ENCODE measurements around the gene PPFIA2.

Gene PPFIA2

DNA sequence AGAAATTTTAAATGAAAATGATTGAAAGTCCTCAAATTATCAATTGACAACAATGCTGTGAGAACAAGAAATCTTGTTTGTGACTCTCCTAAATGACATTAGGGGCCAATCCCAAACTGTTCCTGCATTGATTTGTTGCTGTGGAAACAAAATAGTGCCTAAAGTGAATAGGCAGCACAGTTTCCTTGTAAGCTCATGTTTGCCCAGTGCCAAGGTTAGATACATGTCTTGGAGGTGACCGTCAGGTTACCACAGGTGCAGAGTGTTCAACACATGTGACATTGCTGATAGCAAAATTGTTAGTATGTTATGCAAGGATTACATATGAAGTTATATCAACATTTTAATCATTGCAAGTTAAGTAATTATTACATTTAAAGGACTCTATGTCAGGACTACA lies 388.7 kb downstream of the PPFIA2 start:
- H3K9me3 ChIP-seq (ENCODE audit: insufficient read depth, low read depth, low read length) = no peaks in the 10 kb centered on the region
- H3K9ac ChIP-seq (ENCODE audit: low read depth, low read length) = no peak overlapping the region
- no peak overlapping the region for H3K4me3 ChIP-seq (ENCODE audit: low read length)
- no peaks in the 10 kb centered on the region for H3K4me1 ChIP-seq (ENCODE audit: insufficient read depth, low read length)
- H3K27ac ChIP-seq (ENCODE audit: low read length) = no peak overlapping the region
- H3K36me3 ChIP-seq (ENCODE audit: insufficient read depth, low read depth, low read length) = no peaks in the 10 kb centered on the region
- H3K27me3 ChIP-seq (ENCODE audit: insufficient read depth, low read length) = no peaks in the 10 kb centered on the region

DNA sequence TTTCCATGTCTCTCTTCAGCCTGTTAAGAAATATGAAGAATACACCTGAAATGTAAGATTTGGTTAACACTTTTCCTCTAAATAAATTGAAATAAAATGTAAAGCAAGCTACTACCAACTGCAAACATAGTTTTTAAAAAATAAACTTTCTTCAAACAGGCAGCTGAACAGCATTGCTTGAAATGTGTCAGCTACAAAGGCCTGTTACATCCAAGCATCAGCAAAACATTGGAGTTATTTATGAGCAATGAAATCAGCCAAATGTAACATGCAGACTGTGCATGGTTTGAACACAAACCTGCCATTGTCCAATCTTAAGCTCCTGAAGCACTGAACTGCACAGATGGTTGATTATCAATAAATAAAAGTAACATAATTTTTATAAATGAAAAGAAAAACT lies 390.0 kb downstream of the PPFIA2 start:
- Histone ChIP-seq H3K27me3 (ENCODE audit: insufficient read depth, low read length) (no peaks in the 10 kb centered on the region), H3K27ac (ENCODE audit: low read length) (no peak overlapping the region), H3K9ac (ENCODE audit: low read depth, low read length) (no peak overlapping the region), H3K36me3 (ENCODE audit: insufficient read depth, low read depth, low read length) (no peaks in the 10 kb centered on the region), H3K4me1 (ENCODE audit: insufficient read depth, low read length) (no peaks in the 10 kb centered on the region), H3K4me3 (ENCODE audit: low read length) (no peak overlapping the region), H3K9me3 (ENCODE audit: insufficient read depth, low read depth, low read length) (no peaks in the 10 kb centered on the region)

DNA sequence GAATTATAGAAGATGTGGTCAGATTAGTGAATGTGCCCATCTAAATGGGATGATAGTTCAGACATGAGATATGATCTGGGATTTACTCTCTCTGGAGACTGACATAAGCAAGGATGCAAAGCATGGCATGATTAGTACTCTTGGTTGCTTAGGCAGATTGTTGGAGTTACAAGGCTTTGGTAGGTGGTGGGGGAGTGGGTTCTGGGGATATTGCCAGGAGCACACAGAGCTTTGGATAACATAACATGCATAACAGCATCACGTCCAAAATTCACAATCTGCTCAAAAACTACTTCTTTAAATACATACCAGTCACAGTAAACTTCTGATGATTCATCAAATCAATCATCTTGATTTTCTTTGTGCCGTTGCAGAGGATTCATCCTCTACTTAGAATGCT lies 393.9 kb downstream of the PPFIA2 start:
- Histone ChIP-seq H3K27ac (ENCODE audit: low read length) (no peak overlapping the region), H3K4me1 (ENCODE audit: insufficient read depth, low read length) (no peaks in the 10 kb centered on the region), H3K9me3 (ENCODE audit: insufficient read depth, low read depth, low read length) (no peaks in the 10 kb centered on the region), H3K27me3 (ENCODE audit: insufficient read depth, low read length) (no peaks in the 10 kb centered on the region), H3K36me3 (ENCODE audit: insufficient read depth, low read depth, low read length) (no peaks in the 10 kb centered on the region), H3K4me3 (ENCODE audit: low read length) (no peak overlapping the region), H3K9ac (ENCODE audit: low read depth, low read length) (no peak overlapping the region)

DNA sequence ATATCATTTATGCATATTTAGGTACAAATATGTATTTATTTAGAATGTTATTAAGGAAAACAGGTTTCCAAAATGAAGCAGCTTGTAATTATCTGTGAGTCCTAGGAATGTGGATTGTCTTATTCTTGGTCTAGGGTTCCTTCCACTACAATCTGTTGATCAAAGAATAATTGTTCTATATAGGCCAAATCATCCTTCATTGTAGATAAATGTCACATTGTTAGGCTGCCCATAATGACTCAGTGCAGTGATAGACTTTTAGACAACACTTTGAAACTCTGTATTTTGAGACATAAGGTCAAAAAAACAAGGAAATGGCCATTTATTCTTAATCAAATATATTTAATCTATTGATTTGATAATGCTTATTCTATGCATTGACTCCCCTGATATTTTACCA lies 398.2 kb downstream of the PPFIA2 start:
- H3K9me3 ChIP-seq (ENCODE audit: insufficient read depth, low read depth, low read length) = no peaks in the 10 kb centered on the region
- H3K36me3 ChIP-seq (ENCODE audit: insufficient read depth, low read depth, low read length) = no peaks in the 10 kb centered on the region
- H3K9ac ChIP-seq (ENCODE audit: low read depth, low read length) = no peak overlapping the region
- H3K27me3 ChIP-seq (ENCODE audit: insufficient read depth, low read length) = no peaks in the 10 kb centered on the region
- no peaks in the 10 kb centered on the region for H3K4me1 ChIP-seq (ENCODE audit: insufficient read depth, low read length)
- no peak overlapping the region for H3K4me3 ChIP-seq (ENCODE audit: low read length)
- no peak overlapping the region for H3K27ac ChIP-seq (ENCODE audit: low read length)

DNA sequence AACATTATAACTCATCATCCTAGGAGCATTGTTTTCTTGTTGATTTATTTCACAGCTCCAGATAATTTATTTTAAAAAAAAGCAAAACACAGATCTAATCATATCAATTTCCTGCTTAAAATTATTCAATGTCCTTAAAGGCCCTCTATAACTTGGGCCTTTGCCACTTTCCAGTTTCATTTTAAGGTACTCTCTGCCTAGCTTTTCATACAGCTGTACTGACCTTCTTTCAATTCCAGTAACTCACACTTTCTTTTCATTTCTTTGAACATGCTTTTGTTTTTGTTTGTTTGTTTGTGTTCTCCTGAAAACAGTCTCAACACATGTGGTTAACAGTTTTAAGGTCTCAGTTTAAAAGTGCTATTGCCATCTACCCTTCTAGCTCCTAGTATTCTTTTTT lies 399.4 kb downstream of the PPFIA2 start:
- H3K27ac ChIP-seq (ENCODE audit: low read length) = no peak overlapping the region
- H3K4me3 ChIP-seq (ENCODE audit: low read length) = no peak overlapping the region
- H3K27me3 ChIP-seq (ENCODE audit: insufficient read depth, low read length) = no peaks in the 10 kb centered on the region
- H3K36me3 ChIP-seq (ENCODE audit: insufficient read depth, low read depth, low read length) = no peaks in the 10 kb centered on the region
- H3K9me3 ChIP-seq (ENCODE audit: insufficient read depth, low read depth, low read length) = no peaks in the 10 kb centered on the region
- no peak overlapping the region for H3K9ac ChIP-seq (ENCODE audit: low read depth, low read length)
- no peaks in the 10 kb centered on the region for H3K4me1 ChIP-seq (ENCODE audit: insufficient read depth, low read length)

DNA sequence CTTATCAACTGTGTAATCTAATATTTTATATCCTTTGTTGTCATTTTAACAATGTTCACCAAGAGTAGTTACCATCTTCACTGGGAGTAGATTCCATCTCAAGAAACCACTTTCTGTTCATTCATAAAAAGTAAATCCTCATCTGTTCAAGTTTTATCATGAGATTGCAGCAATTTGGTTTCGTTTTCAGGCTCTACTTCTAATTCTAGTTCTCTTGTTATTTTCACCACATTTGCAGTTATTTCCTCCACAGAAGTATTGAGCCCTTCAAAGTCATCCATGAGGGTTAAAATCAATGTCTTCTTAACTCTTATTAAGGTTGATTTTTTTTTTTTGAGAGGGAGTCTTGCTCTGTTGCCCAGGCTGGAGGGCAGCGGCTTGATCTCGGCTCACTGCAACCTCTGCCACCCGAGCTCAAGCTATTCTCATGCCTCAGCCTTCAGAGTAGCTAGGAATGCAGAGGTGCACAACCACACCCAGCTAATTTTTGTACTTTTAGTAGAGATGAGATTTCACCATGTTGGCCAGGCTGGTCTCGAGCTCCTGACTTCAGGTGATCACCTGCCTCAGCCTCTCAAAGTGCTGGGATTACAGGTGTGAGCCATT lies 404.7 kb downstream of the PPFIA2 start:
- H3K4me1 ChIP-seq (ENCODE audit: insufficient read depth, low read length) = no peaks in the 10 kb centered on the region
- H3K9me3 ChIP-seq (ENCODE audit: insufficient read depth, low read depth, low read length) = no peaks in the 10 kb centered on the region
- H3K4me3 ChIP-seq (ENCODE audit: low read length) = no peak overlapping the region
- H3K27ac ChIP-seq (ENCODE audit: low read length) = no peak overlapping the region
- H3K9ac ChIP-seq (ENCODE audit: low read depth, low read length) = no peak overlapping the region
- no peaks in the 10 kb centered on the region for H3K27me3 ChIP-seq (ENCODE audit: insufficient read depth, low read length)
- no peaks in the 10 kb centered on the region for H3K36me3 ChIP-seq (ENCODE audit: insufficient read depth, low read depth, low read length)

DNA sequence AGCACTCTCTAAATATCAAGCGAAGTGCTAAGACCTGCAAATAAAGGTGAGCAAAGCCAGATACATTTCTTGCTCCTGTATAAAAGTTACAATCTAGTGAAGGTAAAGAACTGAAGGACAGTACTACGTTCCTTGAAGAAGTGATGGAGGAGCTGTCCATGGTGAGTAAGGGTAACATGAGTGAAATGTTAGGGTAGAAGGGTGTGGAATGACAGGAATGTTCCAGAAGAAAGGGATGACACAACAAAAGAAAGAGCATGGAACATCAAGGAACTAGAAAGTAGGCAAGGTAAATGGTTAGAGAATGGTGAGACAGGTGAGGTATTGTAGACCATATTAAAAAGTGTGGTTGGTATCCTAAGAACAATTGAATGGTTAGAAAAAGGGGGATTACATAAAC lies 408.8 kb downstream of the PPFIA2 start:
- no peaks in the 10 kb centered on the region for H3K36me3 ChIP-seq (ENCODE audit: insufficient read depth, low read depth, low read length)
- no peaks in the 10 kb centered on the region for H3K27me3 ChIP-seq (ENCODE audit: insufficient read depth, low read length)
- H3K27ac ChIP-seq (ENCODE audit: low read length) = no peak overlapping the region
- no peaks in the 10 kb centered on the region for H3K9me3 ChIP-seq (ENCODE audit: insufficient read depth, low read depth, low read length)
- H3K4me3 ChIP-seq (ENCODE audit: low read length) = no peak overlapping the region
- no peak overlapping the region for H3K9ac ChIP-seq (ENCODE audit: low read depth, low read length)
- no peaks in the 10 kb centered on the region for H3K4me1 ChIP-seq (ENCODE audit: insufficient read depth, low read length)

DNA sequence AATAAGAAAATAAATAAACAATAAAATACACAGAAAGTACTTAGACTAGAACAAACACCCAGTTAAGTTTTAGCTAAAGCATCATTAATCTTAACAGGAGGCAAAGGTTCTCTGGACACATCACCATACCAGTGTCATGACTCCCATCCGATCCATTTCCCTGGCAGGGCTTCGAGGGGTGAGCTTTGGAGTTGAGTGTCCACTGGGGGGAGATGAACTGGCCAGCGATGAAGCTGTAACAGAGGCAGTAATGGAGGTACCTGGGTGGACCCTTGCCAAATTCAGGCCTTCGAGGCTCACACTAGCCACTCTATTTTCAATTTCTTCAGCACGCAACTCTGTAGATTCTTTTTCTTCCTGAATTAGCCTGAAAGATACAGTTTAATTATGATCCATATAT lies 411.7 kb downstream of the PPFIA2 start:
- Histone ChIP-seq H3K4me1 (ENCODE audit: insufficient read depth, low read length) (no peaks in the 10 kb centered on the region), H3K36me3 (ENCODE audit: insufficient read depth, low read depth, low read length) (no peaks in the 10 kb centered on the region), H3K4me3 (ENCODE audit: low read length) (no peak overlapping the region), H3K27me3 (ENCODE audit: insufficient read depth, low read length) (no peaks in the 10 kb centered on the region), H3K9me3 (ENCODE audit: insufficient read depth, low read depth, low read length) (no peaks in the 10 kb centered on the region), H3K9ac (ENCODE audit: low read depth, low read length) (no peak overlapping the region), H3K27ac (ENCODE audit: low read length) (no peak overlapping the region)

DNA sequence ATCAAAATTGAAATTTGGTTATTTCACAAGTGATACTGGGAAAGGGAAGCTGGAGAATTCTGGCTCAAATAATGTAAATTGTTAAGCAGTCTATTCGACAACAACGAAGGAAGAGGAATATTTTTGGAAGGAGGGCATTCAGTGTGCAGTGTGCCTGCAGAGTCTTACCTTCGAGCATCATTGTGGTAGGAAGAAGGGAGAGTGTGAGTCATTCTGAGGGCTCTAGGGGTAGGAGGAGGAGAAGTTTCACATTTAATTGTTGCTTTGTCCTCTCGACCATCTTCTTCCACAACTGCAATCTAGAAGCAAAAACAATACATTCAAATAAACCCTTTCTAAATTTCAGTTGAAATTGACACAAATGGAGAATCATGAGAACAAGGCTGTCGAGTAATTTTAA lies 418.2 kb downstream of the PPFIA2 start:
- Histone ChIP-seq H3K27me3 (ENCODE audit: insufficient read depth, low read length) (no peaks in the 10 kb centered on the region), H3K36me3 (ENCODE audit: insufficient read depth, low read depth, low read length) (no peaks in the 10 kb centered on the region), H3K4me1 (ENCODE audit: insufficient read depth, low read length) (no peaks in the 10 kb centered on the region), H3K27ac (ENCODE audit: low read length) (no peak overlapping the region), H3K9ac (ENCODE audit: low read depth, low read length) (no peak overlapping the region), H3K9me3 (ENCODE audit: insufficient read depth, low read depth, low read length) (no peaks in the 10 kb centered on the region), H3K4me3 (ENCODE audit: low read length) (no peak overlapping the region)

DNA sequence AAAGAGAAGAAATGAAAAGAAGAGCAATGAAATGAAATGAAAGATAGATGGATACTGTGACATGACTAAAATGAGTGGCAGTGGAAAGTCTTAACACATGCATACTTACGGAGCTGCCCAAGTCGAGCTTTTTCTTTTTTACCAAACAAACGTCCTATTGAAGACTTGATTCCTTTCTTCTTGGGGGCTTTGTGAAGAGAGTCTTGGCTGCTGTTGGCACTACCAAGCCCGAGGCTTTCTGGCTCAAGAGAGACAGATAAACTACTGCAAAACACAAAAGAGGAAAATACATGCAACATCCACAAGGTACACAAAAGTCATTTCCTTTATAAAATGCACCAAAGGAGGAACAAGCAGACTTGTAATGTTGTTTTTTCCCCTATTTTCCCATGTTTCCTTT lies 420.1 kb downstream of the PPFIA2 start:
- Histone ChIP-seq H3K9ac (ENCODE audit: low read depth, low read length) (no peak overlapping the region), H3K27me3 (ENCODE audit: insufficient read depth, low read length) (no peaks in the 10 kb centered on the region), H3K9me3 (ENCODE audit: insufficient read depth, low read depth, low read length) (no peaks in the 10 kb centered on the region), H3K27ac (ENCODE audit: low read length) (no peak overlapping the region), H3K36me3 (ENCODE audit: insufficient read depth, low read depth, low read length) (no peaks in the 10 kb centered on the region), H3K4me1 (ENCODE audit: insufficient read depth, low read length) (no peaks in the 10 kb centered on the region), H3K4me3 (ENCODE audit: low read length) (no peak overlapping the region)

DNA sequence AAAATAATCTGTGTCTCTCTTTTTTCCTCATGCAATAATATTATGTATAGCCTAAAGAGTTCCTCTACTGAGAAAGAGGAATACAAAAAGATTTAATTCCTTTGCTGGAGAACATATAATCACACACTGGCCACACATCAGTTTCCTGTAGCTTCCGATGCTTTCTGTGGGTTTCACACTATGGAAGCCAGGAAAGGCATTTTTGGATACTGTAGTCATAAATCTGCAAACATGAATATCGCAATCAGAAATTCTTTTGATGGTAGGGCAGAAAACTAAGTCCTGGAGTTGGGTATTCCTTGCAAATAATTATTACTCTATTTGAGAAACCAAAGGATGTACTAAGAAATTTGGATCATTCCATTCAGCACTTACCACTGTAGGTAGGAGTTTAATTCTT lies 421.3 kb downstream of the PPFIA2 start:
- Histone ChIP-seq H3K27ac (ENCODE audit: low read length) (no peak overlapping the region), H3K9me3 (ENCODE audit: insufficient read depth, low read depth, low read length) (no peaks in the 10 kb centered on the region), H3K4me3 (ENCODE audit: low read length) (no peak overlapping the region), H3K36me3 (ENCODE audit: insufficient read depth, low read depth, low read length) (no peaks in the 10 kb centered on the region), H3K9ac (ENCODE audit: low read depth, low read length) (no peak overlapping the region), H3K27me3 (ENCODE audit: insufficient read depth, low read length) (no peaks in the 10 kb centered on the region), H3K4me1 (ENCODE audit: insufficient read depth, low read length) (no peaks in the 10 kb centered on the region)

DNA sequence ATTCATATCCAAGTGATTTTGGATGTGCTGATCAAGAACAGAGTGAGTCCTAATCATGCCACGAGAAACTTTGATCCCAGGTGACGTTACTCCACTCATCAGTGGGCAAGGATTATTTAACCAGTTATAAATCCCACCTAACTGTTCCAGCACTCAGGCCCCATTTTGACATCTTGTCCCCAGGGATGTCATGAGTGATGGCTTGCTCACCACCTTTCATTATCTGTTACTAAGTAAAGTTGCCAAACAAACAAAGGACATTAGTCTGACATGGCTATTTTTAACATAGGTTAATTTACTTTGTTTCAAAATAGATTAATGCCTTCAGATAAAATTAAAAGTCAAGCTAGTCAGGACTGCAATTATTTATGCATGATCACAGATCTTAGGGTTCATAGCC lies 425.3 kb downstream of the PPFIA2 start:
- H3K4me1 ChIP-seq (ENCODE audit: insufficient read depth, low read length) = 0 out of 2 replicates have a peak, but pooled peaks cover 2% of the 10 kb centered on the region
- H3K4me3 ChIP-seq (ENCODE audit: low read length) = no peak overlapping the region
- no peaks in the 10 kb centered on the region for H3K9me3 ChIP-seq (ENCODE audit: insufficient read depth, low read depth, low read length)
- no peak overlapping the region for H3K27ac ChIP-seq (ENCODE audit: low read length)
- H3K36me3 ChIP-seq (ENCODE audit: insufficient read depth, low read depth, low read length) = no peaks in the 10 kb centered on the region
- H3K9ac ChIP-seq (ENCODE audit: low read depth, low read length) = no peak overlapping the region
- H3K27me3 ChIP-seq (ENCODE audit: insufficient read depth, low read length) = no peaks in the 10 kb centered on the region

DNA sequence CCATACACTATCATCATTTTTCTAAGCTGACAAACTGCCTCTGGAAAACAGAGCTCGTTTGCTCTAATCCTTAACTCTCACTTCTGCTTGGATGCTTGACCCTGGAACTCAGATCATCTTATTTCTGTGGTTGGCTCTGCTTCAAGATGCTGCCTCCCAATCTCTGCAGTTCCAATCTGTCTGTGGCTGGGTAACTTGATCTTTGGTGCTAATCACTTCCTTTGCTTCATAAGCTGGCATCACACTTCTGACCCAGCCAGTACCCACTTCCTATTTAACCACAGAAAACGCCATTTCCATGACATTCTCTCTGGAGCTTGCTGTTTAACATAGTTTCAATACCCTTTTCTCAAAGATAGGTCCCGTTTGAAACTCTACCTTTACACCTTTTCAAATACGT lies 427.1 kb downstream of the PPFIA2 start:
- Histone ChIP-seq H3K27ac (ENCODE audit: low read length) (no peak overlapping the region), H3K9ac (ENCODE audit: low read depth, low read length) (no peak overlapping the region), H3K9me3 (ENCODE audit: insufficient read depth, low read depth, low read length) (no peaks in the 10 kb centered on the region), H3K27me3 (ENCODE audit: insufficient read depth, low read length) (no peaks in the 10 kb centered on the region), H3K4me1 (ENCODE audit: insufficient read depth, low read length) (0 out of 2 replicates have a peak, but pooled peaks cover 2% of the 10 kb centered on the region), H3K36me3 (ENCODE audit: insufficient read depth, low read depth, low read length) (no peaks in the 10 kb centered on the region), H3K4me3 (ENCODE audit: low read length) (no peak overlapping the region)
